Activated CD4-positive, CD25-positive, alpha-beta regulatory T cell treated with anti-CD3 and anti-CD28 coated beads, Interleukin-2, amount 50 U/mL, for 16 hours (primary cell): ENCODE data around the gene RBM34.
"Not testable (repeated sequence)": the region's sequence is repeated elsewhere in the genome, so short reads cannot be mapped to it uniquely, and the experiment has no call there.

ENCODE experiments used
- DNase-seq: peaks from one replicate; pipeline ENCODE4 v3.0.0-alpha.2; 2020; ENCODE audit warnings: low read depth, low spot score

RBM34 gene

GRCh38 chr1:235112297-235113182 lies 48.5 kb downstream of the RBM34 start:
- no peak for DNase-seq

- no peak for DNase-seq
Observed at GRCh38 chr1:235111107-235111506, 49.9 kb downstream of the RBM34 start.

- DNase-seq, result no peak
Observed at GRCh38 chr1:235108876-235109275, 52.2 kb downstream of the RBM34 start.

- no peak for DNase-seq
Observed at GRCh38 chr1:235108185-235108593, 52.9 kb downstream of the RBM34 start.

GRCh38 chr1:235107368-235108184 lies 53.5 kb downstream of the RBM34 start:
- DNase-seq, result no peak

GRCh38 chr1:235106457-235106856 lies 54.6 kb downstream of the RBM34 start:
- DNase-seq, result no peak

- no peak for DNase-seq
Observed at GRCh38 chr1:235105051-235106043, 55.7 kb downstream of the RBM34 start.

- DNase-seq, result no peak
Observed at GRCh38 chr1:235102993-235103411, 58.0 kb downstream of the RBM34 start.

GRCh38 chr1:235102259-235102582 lies 58.8 kb downstream of the RBM34 start:
- no peak for DNase-seq

GRCh38 chr1:235101558-235102258 lies 59.3 kb downstream of the RBM34 start:
- no peak for DNase-seq

GRCh38 chr1:235100194-235100772 lies 60.8 kb downstream of the RBM34 start:
- no peak for DNase-seq

- no peak for DNase-seq
Observed at GRCh38 chr1:235098991-235099390, 62.1 kb downstream of the RBM34 start.

GRCh38 chr1:235098547-235098946 lies 62.5 kb downstream of the RBM34 start:
- no peak for DNase-seq

- not testable (repeated sequence) for DNase-seq
Observed at GRCh38 chr1:235097501-235097900, 63.5 kb downstream of the RBM34 start.

- no peak for DNase-seq
Observed at GRCh38 chr1:235095938-235096562, 65.0 kb downstream of the RBM34 start.

- peak; percentile 47 for DNase-seq
Observed at GRCh38 chr1:235093696-235094592, 67.1 kb downstream of the RBM34 start.

GRCh38 chr1:235093013-235093695 lies 67.9 kb downstream of the RBM34 start:
- DNase-seq, result no peak

GRCh38 chr1:235092415-235092814 lies 68.6 kb downstream of the RBM34 start:
- not testable (repeated sequence) for DNase-seq
